ENCODE data around the gene CTBP1.

CTBP1 gene

DNA sequence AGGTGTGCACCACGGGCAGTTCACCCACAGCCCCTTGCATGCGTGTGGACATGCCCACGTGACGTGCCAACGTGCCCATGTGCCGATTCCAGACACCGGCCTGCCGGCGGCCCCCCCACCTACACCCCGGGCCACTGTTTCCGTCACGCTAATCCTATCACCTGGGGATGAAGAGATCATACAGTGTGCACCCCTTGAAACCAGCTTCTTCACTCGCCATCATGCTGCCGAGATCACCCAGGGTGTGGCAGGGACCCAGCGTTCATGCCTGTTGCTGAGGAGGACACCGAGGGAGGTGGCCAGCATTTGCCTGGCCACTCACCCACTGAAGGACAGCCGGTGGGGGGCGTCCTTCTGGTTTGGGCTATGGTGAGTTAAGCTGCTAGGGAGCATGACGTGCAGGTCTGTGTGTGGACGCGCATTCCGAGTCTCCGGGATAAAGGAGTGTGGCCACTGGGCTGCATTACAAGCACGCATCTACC is 14.1 kb downstream of the CTBP1 start:
- peak overlapping the region; percentile 13 for H3K9ac ChIP-seq (ENCODE audit: low read length)
- peaks cover 73% of the 10 kb centered on the region for H3K36me3 ChIP-seq (ENCODE audit: control insufficient read depth, insufficient read depth, low read length, severe bottlenecking)
- H3K9me3 ChIP-seq (ENCODE audit: control insufficient read depth, low read length), result no peaks in the 10 kb centered on the region
- peaks cover 19% of the 10 kb centered on the region for H3K4me1 ChIP-seq (ENCODE audit: control insufficient read depth, insufficient read depth, low read length)
- no peaks in the 10 kb centered on the region for H3K27me3 ChIP-seq (replicated peaks; ENCODE audit: control insufficient read depth, insufficient read depth, low read length)
- no peak overlapping the region for H3K4me3 ChIP-seq (ENCODE audit: low read length)
- DNase-seq (ENCODE audit: low read depth), result no peak

DNA sequence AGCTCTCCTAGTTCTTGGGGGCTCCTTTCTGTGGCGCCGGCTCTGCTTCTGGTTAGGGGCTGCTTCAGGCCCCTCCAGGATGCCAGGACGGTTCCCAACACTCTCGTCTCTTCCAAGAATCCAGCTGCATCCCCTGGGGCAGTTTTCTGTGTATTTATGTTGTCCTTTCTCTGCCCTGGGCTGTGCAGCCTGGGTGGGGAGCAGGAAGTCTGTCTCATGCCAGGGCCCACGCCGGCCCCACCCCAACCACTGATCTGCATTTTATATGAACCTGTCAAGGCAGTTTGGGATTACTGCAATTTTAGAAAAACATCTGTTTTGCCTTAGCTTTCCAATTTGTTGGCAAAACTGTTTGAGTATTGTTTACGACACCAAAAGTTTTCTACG is 14.6 kb downstream of the CTBP1 start:
- Histone ChIP-seq H3K9ac (ENCODE audit: low read length) (peak overlapping the region; percentile 28), H3K9me3 (ENCODE audit: control insufficient read depth, low read length) (no peaks in the 10 kb centered on the region), H3K4me3 (ENCODE audit: low read length) (no peak overlapping the region), H3K27me3 (replicated peaks; ENCODE audit: control insufficient read depth, insufficient read depth, low read length) (no peaks in the 10 kb centered on the region), H3K36me3 (ENCODE audit: control insufficient read depth, insufficient read depth, low read length, severe bottlenecking) (peaks cover 74% of the 10 kb centered on the region), H3K4me1 (ENCODE audit: control insufficient read depth, insufficient read depth, low read length) (peaks cover 19% of the 10 kb centered on the region)
- DNase-seq (ENCODE audit: low read depth), result peak; percentile 82

DNA sequence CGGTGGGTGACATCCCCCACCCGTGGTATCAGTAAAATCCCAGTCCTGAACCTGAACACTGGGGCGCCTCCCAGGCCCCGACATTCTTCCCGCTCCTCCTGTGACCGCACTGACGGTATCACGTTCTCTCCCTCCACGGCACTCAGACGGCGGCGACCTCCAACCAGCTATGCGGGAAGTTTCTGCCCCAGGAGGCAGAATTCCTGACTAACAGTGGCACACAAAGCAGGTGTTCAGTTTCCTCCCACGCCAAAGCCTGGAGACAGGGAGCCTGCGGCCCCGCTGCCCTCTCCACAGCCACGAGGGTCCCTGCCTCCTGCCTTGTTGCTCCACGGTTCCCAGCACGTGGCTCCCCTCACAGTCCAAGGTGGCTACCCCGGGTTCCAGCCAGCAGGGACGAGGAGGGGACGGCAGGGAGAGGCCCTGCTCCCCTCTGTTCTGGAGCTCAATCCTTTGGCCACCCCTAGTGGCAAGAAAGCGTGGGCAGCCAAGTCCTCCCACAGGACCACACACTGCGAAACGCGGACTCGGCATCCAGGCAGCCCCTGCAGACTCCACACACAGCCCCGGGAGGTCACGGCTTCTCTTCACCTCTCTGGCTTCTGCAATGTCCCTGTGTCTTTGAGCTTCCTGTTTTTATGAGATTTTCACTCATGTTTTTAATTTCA is 15.2 kb downstream of the CTBP1 start:
- H3K9ac ChIP-seq (ENCODE audit: low read length), result peak overlapping the region; percentile 28
- peak; percentile 69 for DNase-seq (ENCODE audit: low read depth)
- H3K4me1 ChIP-seq (ENCODE audit: control insufficient read depth, insufficient read depth, low read length), result peaks cover 15% of the 10 kb centered on the region
- H3K9me3 ChIP-seq (ENCODE audit: control insufficient read depth, low read length), result no peaks in the 10 kb centered on the region
- H3K4me3 ChIP-seq (ENCODE audit: low read length), result no peak overlapping the region
- H3K27me3 ChIP-seq (replicated peaks; ENCODE audit: control insufficient read depth, insufficient read depth, low read length), result no peaks in the 10 kb centered on the region
- H3K36me3 ChIP-seq (ENCODE audit: control insufficient read depth, insufficient read depth, low read length, severe bottlenecking), result peaks cover 76% of the 10 kb centered on the region

DNA sequence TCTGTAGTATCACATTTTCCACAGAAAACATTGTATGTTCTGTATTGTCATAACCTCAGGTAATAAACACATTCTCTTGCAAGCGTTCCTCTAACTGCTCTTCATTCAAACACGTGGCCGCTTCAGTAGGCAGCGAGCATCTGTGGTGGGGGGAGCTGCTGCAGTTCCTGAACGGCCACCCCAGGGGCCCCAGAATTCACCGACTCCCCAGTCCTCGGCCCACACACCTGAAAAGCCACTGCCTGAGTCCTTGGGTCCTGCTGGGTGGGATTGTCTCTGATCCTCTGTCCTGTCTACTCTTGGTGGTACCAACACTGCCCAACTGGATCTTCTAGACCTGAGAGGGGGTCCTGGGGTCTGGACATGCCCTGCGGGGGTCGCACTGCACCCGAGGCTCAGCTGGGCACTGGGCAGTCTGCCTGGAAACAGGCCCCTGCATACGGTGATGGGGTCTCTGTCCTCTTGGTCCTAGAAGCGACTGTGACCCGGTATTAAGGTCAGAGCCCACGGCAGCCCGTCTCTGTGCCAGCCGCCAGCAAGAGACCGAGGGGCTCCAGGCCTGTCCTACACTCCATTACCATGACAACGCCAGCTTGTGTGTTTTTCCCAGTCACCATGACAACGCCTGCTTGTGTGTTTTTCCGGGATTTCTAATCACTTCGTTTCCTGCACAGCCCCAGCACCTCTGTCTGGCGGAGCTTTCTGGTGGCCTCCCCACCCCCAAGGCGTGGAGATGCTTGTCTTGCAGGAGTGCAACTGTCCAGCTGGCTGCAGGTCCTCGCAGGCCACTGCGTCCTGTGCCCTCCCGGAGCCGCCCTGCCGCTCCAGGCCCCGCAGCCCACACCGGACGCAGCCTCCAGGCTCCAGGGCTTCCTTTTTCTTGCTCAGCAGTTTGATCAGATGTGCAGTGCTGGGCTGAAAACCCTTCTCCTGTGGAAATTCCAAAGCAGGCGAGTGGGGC is 16.0 kb downstream of the CTBP1 start:
- H3K9ac ChIP-seq (ENCODE audit: low read length), result no peak overlapping the region
- H3K4me3 ChIP-seq (ENCODE audit: low read length), result no peak overlapping the region
- H3K9me3 ChIP-seq (ENCODE audit: control insufficient read depth, low read length), result no peaks in the 10 kb centered on the region
- no peaks in the 10 kb centered on the region for H3K27me3 ChIP-seq (replicated peaks; ENCODE audit: control insufficient read depth, insufficient read depth, low read length)
- H3K4me1 ChIP-seq (ENCODE audit: control insufficient read depth, insufficient read depth, low read length), result peaks cover 13% of the 10 kb centered on the region
- H3K36me3 ChIP-seq (ENCODE audit: control insufficient read depth, insufficient read depth, low read length, severe bottlenecking), result peaks cover 79% of the 10 kb centered on the region
- no peak for DNase-seq (ENCODE audit: low read depth)

DNA sequence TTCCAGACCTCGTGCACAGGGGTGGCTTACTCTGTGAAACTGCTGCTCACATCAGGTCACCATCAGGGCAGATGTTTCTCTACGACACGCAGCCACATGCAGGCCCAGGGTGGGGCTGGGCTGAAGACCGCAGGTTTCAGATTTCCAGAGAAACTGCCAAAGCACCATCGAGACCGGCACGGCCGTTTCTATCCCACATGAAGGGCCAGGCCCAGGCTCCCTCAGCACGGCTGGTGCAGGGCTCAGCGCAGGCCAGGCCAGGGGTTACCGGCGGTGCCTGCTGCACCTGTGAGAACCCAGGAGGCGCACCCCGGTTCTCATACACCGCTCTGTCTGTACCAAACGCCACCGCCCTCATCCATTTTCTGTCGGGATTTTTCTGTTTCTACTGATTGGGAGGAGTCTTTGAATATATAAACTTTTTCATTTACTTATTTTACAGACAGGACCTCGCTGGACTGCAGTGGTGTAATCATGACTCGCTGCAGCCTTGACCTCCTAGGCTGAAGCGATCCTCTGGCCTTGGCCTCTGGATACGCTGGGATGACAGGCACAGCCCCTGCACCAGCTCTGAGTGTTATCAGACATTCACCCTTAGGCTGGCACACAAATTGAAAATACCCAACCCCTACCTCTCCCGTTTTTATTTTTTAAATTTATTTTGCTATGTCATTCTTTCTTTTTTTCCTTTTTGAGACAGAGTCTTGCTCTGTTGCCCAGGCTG is 17.1 kb downstream of the CTBP1 start:
- peaks cover 79% of the 10 kb centered on the region for H3K36me3 ChIP-seq (ENCODE audit: control insufficient read depth, insufficient read depth, low read length, severe bottlenecking)
- no peak overlapping the region for H3K4me3 ChIP-seq (ENCODE audit: low read length)
- H3K9ac ChIP-seq (ENCODE audit: low read length), result no peak overlapping the region
- peaks cover 13% of the 10 kb centered on the region for H3K4me1 ChIP-seq (ENCODE audit: control insufficient read depth, insufficient read depth, low read length)
- no peaks in the 10 kb centered on the region for H3K27me3 ChIP-seq (replicated peaks; ENCODE audit: control insufficient read depth, insufficient read depth, low read length)
- DNase-seq (ENCODE audit: low read depth), result no peak
- no peaks in the 10 kb centered on the region for H3K9me3 ChIP-seq (ENCODE audit: control insufficient read depth, low read length)

DNA sequence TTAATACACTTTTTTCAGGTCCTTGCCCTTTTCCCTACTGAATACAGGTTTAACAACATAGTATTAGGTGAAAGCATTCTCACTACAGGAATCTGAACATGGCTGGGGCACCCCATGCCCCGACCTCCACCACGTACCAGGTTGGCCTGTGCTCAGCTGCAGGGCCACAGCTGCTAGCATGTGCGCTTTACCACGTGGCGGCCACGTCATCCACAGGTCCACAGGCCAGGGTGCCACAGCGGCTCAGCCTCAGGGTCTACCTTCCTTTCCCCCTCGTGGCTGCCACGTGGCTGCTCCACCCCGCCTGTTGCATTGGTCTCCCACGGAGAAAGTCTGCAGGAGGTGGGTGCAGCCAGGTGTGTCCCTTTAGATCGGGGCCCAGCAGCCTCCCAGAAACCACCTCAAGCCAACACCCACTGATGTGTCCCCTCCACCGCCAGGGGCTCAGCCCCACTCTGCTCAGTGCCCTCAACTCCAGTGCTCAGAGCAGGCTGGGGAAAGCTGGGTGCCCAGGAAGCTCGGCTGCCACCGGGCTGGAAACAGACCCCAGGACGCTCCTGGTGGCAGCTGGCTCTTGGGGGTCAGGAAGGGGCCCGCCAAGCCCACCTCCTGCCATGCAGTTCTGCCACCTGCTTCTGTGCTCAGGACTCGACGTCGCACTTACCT is 17.8 kb downstream of the CTBP1 start:
- no peak overlapping the region for H3K4me3 ChIP-seq (ENCODE audit: low read length)
- H3K36me3 ChIP-seq (ENCODE audit: control insufficient read depth, insufficient read depth, low read length, severe bottlenecking), result peaks cover 78% of the 10 kb centered on the region
- peaks cover 13% of the 10 kb centered on the region for H3K4me1 ChIP-seq (ENCODE audit: control insufficient read depth, insufficient read depth, low read length)
- H3K9ac ChIP-seq (ENCODE audit: low read length), result no peak overlapping the region
- H3K9me3 ChIP-seq (ENCODE audit: control insufficient read depth, low read length), result no peaks in the 10 kb centered on the region
- no peak for DNase-seq (ENCODE audit: low read depth)
- no peaks in the 10 kb centered on the region for H3K27me3 ChIP-seq (replicated peaks; ENCODE audit: control insufficient read depth, insufficient read depth, low read length)

DNA sequence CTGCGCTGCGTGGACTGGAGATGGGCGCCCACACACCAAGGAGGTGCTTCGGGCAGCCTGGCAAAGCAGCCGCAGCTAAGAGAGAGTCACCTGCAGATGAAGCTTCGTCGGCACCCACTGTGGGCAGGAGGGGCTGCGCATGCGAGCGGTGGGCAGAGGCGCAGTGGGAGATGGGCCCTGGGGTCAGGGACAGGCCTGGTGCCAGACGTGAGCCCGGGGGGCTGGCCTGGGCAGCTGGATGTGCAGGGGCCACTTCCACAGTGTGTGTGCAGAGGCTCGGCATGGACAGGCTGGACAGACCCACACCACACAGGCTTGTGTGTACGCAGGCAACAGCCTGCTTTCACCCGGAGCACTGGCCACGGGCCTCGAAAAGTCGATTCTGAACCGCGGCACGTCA is 18.6 kb downstream of the CTBP1 start:
- peaks cover 13% of the 10 kb centered on the region for H3K4me1 ChIP-seq (ENCODE audit: control insufficient read depth, insufficient read depth, low read length)
- no peak for DNase-seq (ENCODE audit: low read depth)
- no peak overlapping the region for H3K9ac ChIP-seq (ENCODE audit: low read length)
- no peak overlapping the region for H3K4me3 ChIP-seq (ENCODE audit: low read length)
- peaks cover 73% of the 10 kb centered on the region for H3K36me3 ChIP-seq (ENCODE audit: control insufficient read depth, insufficient read depth, low read length, severe bottlenecking)
- no peaks in the 10 kb centered on the region for H3K27me3 ChIP-seq (replicated peaks; ENCODE audit: control insufficient read depth, insufficient read depth, low read length)
- H3K9me3 ChIP-seq (ENCODE audit: control insufficient read depth, low read length), result no peaks in the 10 kb centered on the region

DNA sequence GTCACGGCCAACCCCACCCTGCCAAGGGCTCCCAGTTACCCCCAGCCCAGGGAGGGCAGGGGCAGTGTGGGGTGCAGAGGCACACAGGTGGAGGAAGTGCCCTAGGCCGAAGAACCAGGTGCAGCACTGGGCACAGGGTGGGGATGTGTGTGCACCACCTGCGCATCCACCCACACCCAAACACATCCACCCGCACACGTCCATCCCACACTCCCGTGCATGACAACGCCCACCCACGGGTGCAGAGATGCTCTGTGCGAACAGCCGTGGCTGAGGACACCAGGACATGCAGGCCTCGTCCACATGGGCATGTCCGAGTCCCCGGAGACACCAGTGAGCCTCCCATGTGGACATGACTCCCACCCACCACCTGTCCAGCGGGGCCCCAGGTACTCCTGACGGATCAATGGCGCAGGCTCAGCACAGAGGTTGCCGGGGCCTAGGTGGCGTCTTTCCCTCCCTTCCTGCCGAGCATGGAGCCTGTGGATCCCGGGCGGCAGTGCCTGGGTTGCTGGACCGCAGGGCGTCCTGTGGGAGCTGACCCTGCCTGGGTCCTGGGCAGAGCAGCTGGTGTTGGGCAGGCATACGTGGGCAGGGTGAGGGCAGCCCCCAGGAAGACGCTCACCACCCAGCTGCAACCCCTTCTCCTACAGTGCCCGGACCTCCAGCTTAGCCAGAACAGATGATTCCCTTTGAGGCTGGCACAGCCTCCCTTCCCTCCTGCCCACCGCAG is 19.6 kb downstream of the CTBP1 start:
- Histone ChIP-seq H3K9ac (ENCODE audit: low read length) (no peak overlapping the region), H3K27me3 (replicated peaks; ENCODE audit: control insufficient read depth, insufficient read depth, low read length) (no peaks in the 10 kb centered on the region), H3K4me3 (ENCODE audit: low read length) (no peak overlapping the region), H3K36me3 (ENCODE audit: control insufficient read depth, insufficient read depth, low read length, severe bottlenecking) (peaks cover 75% of the 10 kb centered on the region), H3K4me1 (ENCODE audit: control insufficient read depth, insufficient read depth, low read length) (peaks cover 5% of the 10 kb centered on the region), H3K9me3 (ENCODE audit: control insufficient read depth, low read length) (no peaks in the 10 kb centered on the region)
- no peak for DNase-seq (ENCODE audit: low read depth)

DNA sequence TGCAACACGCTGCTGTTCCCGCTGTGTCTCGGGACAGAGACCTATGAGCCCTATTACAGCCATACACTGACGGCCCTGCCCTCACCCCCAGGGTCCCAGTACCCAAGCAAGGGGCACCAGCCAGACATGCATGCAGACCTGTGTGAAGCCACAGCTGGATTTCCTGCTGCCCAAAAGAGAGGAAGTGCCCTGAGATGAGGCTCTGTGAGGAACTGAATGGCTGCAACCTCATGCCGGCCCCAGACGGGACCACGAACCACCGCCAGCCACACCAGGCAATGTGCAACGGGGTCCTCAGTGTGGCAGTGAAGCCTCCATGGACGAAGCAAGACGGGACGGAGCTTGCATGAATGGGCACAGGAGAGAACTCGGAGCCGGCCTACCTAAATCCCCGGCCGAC is 21.1 kb downstream of the CTBP1 start:
- no peaks in the 10 kb centered on the region for H3K9me3 ChIP-seq (ENCODE audit: control insufficient read depth, low read length)
- H3K9ac ChIP-seq (ENCODE audit: low read length), result no peak overlapping the region
- no peaks in the 10 kb centered on the region for H3K27me3 ChIP-seq (replicated peaks; ENCODE audit: control insufficient read depth, insufficient read depth, low read length)
- H3K4me3 ChIP-seq (ENCODE audit: low read length), result no peak overlapping the region
- DNase-seq (ENCODE audit: low read depth), result no peak
- H3K36me3 ChIP-seq (ENCODE audit: control insufficient read depth, insufficient read depth, low read length, severe bottlenecking), result peaks cover 76% of the 10 kb centered on the region
- H3K4me1 ChIP-seq (ENCODE audit: control insufficient read depth, insufficient read depth, low read length), result no peaks in the 10 kb centered on the region

DNA sequence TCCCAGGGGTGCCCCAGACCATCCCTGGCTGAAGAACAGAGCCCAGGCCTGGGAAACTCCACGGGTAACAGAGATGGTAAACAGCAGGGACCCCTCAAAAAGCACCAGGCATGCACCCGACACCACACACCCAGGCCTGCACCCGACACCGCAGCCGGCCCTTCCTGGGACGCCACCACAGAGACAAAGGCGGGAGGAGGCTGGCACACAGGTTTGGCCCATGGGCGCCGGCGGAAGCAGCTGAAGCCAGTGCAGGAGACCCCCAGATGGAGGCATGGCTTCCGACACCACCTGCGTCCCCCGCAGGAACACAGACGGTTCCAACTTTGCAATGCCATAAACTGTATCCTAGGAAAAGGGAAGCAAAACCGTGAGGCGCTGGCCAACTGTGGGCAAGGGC is 22.3 kb downstream of the CTBP1 start:
- H3K9me3 ChIP-seq (ENCODE audit: control insufficient read depth, low read length), result no peaks in the 10 kb centered on the region
- no peaks in the 10 kb centered on the region for H3K27me3 ChIP-seq (replicated peaks; ENCODE audit: control insufficient read depth, insufficient read depth, low read length)
- DNase-seq (ENCODE audit: low read depth), result no peak
- H3K4me1 ChIP-seq (ENCODE audit: control insufficient read depth, insufficient read depth, low read length), result no peaks in the 10 kb centered on the region
- peaks cover 72% of the 10 kb centered on the region for H3K36me3 ChIP-seq (ENCODE audit: control insufficient read depth, insufficient read depth, low read length, severe bottlenecking)
- no peak overlapping the region for H3K4me3 ChIP-seq (ENCODE audit: low read length)
- no peak overlapping the region for H3K9ac ChIP-seq (ENCODE audit: low read length)
